ENCODE measurements around the gene MCM9.

Gene MCM9

GRCh38 chr6:118959903-118960302 is 24.9 kb upstream of the MCM9 start:
- no peak for TF ChIP-seq CTCF (IDR thresholded peaks at IDR 0.05)
- H3K4me3 ChIP-seq = no peak overlapping the region
- H3K27ac ChIP-seq = no peak overlapping the region
- no peak for DNase-seq (ENCODE audit: low spot score)

GRCh38 chr6:118953391-118953790 is 18.4 kb upstream of the MCM9 start:
- Histone ChIP-seq H3K27ac (no peak overlapping the region), H3K4me3 (no peak overlapping the region)
- DNase-seq (ENCODE audit: low spot score) = no peak
- TF ChIP-seq CTCF (IDR thresholded peaks at IDR 0.05) = no peak

- no peak overlapping the region for H3K27ac ChIP-seq
- no peak for DNase-seq (ENCODE audit: low spot score)
- no peak for TF ChIP-seq CTCF (IDR thresholded peaks at IDR 0.05)
- no peak overlapping the region for H3K4me3 ChIP-seq
These were observed 17.7 kb upstream of the MCM9 start for GRCh38 chr6:118952683-118953082.

- DNase-seq (ENCODE audit: low spot score) = no peak
- Histone ChIP-seq H3K4me3 (no peak overlapping the region), H3K27ac (no peak overlapping the region)
- TF ChIP-seq CTCF (IDR thresholded peaks at IDR 0.05) = no peak
These were observed 10.3 kb upstream of the MCM9 start for GRCh38 chr6:118945217-118945616.

- no peak for DNase-seq (ENCODE audit: low spot score)
- no peak for TF ChIP-seq CTCF (IDR thresholded peaks at IDR 0.05)
- Histone ChIP-seq H3K4me3 (no peak overlapping the region), H3K27ac (no peak overlapping the region)
These were observed 5.8 kb upstream of the MCM9 start for GRCh38 chr6:118940770-118941169.

- no peak overlapping the region for H3K4me3 ChIP-seq
- TF ChIP-seq CTCF (IDR thresholded peaks at IDR 0.05) = no peak
- H3K27ac ChIP-seq = no peak overlapping the region
- no peak for DNase-seq (ENCODE audit: low spot score)
These were observed 4.7 kb upstream of the MCM9 start for GRCh38 chr6:118939683-118940082.

GRCh38 chr6:118935978-118936703 is 1.2 kb upstream of the MCM9 start:
- H3K27ac ChIP-seq = no peak overlapping the region
- no peak overlapping the region for H3K4me3 ChIP-seq
- TF ChIP-seq CTCF (IDR thresholded peaks at IDR 0.05) = no peak

More at GRCh38 chr6:118935978-118936703, 1.2 kb upstream of the MCM9 start:
- no peak for DNase-seq (ENCODE audit: low spot score)
